PC-3 (cell line): ENCODE measurements around the gene ADAMTSL5. TPM values are rescaled to one million over a fixed set of nuclear protein-coding genes. Genes with fewer than 3 reads are reported as not detected.
A peak's percentile ranks its signal among the peaks of the same experiment; 100 is the strongest.

ENCODE experiments used
- ATAC-seq: fragments of 200-7000 bp; cut with Tn5 transposase; 2 replicates; pipeline ENCODE4 v1.9.1; 2020; ENCODE audit warnings: mild to moderate bottlenecking, moderate library complexity
- BruUV-seq: library from RNA; stranded (reverse); fragments of 400-500 nt; replicated peaks from 2 replicates; lab custom pipeline; 2021; lab: Mats Ljungman, UMichigan
- CTCF ChIA-PET: fragments of 300-600 bp; sonication (Branson Sonifier 250); formaldehyde crosslinking; loops from one replicate; lab custom pipeline; 2022; ENCODE audit warnings: antibody characterized with exemption; lab: Charles Lee
- POLR2A ChIA-PET: fragments of 300-600 bp; sonication (Branson Sonifier 250); formaldehyde crosslinking; loops from one replicate; lab custom pipeline; 2022; ENCODE audit warnings: antibody characterized with exemption; ENCODE audit not compliant: unreplicated experiment; lab: Charles Lee
- DNase-seq: peaks from one replicate; pipeline ENCODE4 v3.0.0-alpha.2; 2015
- H2AFZ ChIP-seq: fragments of 300-600 bp; sonication (generic); 2 replicates; pipeline ENCODE4 v1.6.0; 2016; ENCODE audit warnings: antibody characterized with exemption, low read length
- H3F3A ChIP-seq: fragments of 300-600 bp; sonication (generic); one replicate; pipeline ENCODE4 v1.6.0; 2017; ENCODE audit warnings: antibody characterized with exemption, low read length, control low read depth, mild to moderate bottlenecking; ENCODE audit not compliant: unreplicated experiment
- H3K27ac ChIP-seq: fragments of 300-600 bp; sonication (generic); 2 replicates; pipeline ENCODE4 v1.5.1; 2016; ENCODE audit warnings: mild to moderate bottlenecking, low read length
- H3K27me3 ChIP-seq: fragments of 300-600 bp; sonication (generic); 2 replicates; pipeline ENCODE4 v1.6.1; 2016; ENCODE audit warnings: low read length, mixed read lengths
- H3K36me3 ChIP-seq: fragments of 300-600 bp; sonication (generic); 2 replicates; pipeline ENCODE4 v1.6.1; 2016; ENCODE audit warnings: low read depth, mixed run types, low read length, mixed read lengths
- H3K4me1 ChIP-seq: fragments of 300-600 bp; sonication (generic); 2 replicates; pipeline ENCODE4 v1.5.1; 2016; ENCODE audit warnings: low read length; ENCODE audit not compliant: insufficient read depth
- H3K4me2 ChIP-seq: fragments of 300-600 bp; sonication (generic); 2 replicates; pipeline ENCODE4 v1.6.0; 2016; ENCODE audit warnings: low read length
- H3K4me3 ChIP-seq: fragments of 300-600 bp; sonication (generic); 2 replicates; pipeline ENCODE4 v1.5.1; 2016; ENCODE audit warnings: mild to moderate bottlenecking, low read length, mixed read lengths
- H3K79me2 ChIP-seq: fragments of 300-600 bp; sonication (generic); 2 replicates; pipeline ENCODE4 v1.6.1; 2017; ENCODE audit warnings: low read length, mixed read lengths
- H3K9ac ChIP-seq: fragments of 300-600 bp; sonication (generic); 2 replicates; pipeline ENCODE4 v1.6.0; 2016; ENCODE audit warnings: mild to moderate bottlenecking, low read length
- H3K9me2 ChIP-seq: fragments of 300-600 bp; sonication (generic); replicated peaks from 2 replicates; pipeline ENCODE4 v1.6.1; 2016; ENCODE audit warnings: mixed run types, low read length, mixed read lengths
- H3K9me3 ChIP-seq: fragments of 300-600 bp; sonication (generic); 2 replicates; pipeline ENCODE4 v1.6.1; 2016; ENCODE audit warnings: low read length, mixed read lengths
- H4K20me1 ChIP-seq: fragments of 300-600 bp; sonication (generic); 2 replicates; pipeline ENCODE4 v1.6.1; 2016; ENCODE audit warnings: low read length, mixed read lengths
- EZH2 ChIP-seq: fragments of 300-600 bp; sonication (generic); IDR thresholded peaks from one replicate; pipeline ENCODE4 v1.6.1; 2017; ENCODE audit warnings: antibody characterized with exemption, mild to moderate bottlenecking, low read length; ENCODE audit not compliant: unreplicated experiment
- EZH2phosphoT487 ChIP-seq: fragments of 300-600 bp; sonication (generic); IDR thresholded peaks from 2 replicates; pipeline ENCODE4 v1.6.1; 2018; ENCODE audit warnings: mild to moderate bottlenecking, antibody characterized with exemption, low read length, borderline replicate concordance
- intact Hi-C: fragments of 100-400 bp; cut with micrococcal nuclease; formaldehyde crosslinking; loops from 2 replicates; pipeline ENCODE4 v1.9.0; 2023
- total RNA-seq: library from RNA; depleted of rRNA; stranded (reverse); fragments of >200 nt; gene quantifications from 2 replicates; pipeline ENCODE4 v1.2.3, GENCODE V29; 2014
- TF ChIP-seq, protein P1 (sequence below): fragments of 300-600 bp; sonication (generic); conservative IDR thresholded peaks from 2 replicates; pipeline ENCODE4 v1.5.1; 2017; ENCODE audit warnings: antibody characterized with exemption, low read depth, mild to moderate bottlenecking, low read length

ADAMTSL5 gene
- total RNA-seq, 1 experiment from 2014 or later = 5.0 TPM

- H3K4me2 ChIP-seq = no peak overlapping the region
- H3K4me1 ChIP-seq = peaks cover 6% of the 10 kb centered on the region; the same call in 1 of the 2 replicates
- H3K9ac ChIP-seq = no peak overlapping the region
- H3K27me3 ChIP-seq = no peaks in the 10 kb centered on the region
- ChIA-PET CTCF (no interaction called here), POLR2A (no interaction called here)
- H3K4me3 ChIP-seq = no peak overlapping the region
- H3K79me2 ChIP-seq = no peaks in the 10 kb centered on the region
- no peak overlapping the region for H3K27ac ChIP-seq
- DNase-seq (no peak), ATAC-seq (no peak)
- TF ChIP-seq EZH2phosphoT487 = no peak
- TF ChIP-seq, protein P1, sequence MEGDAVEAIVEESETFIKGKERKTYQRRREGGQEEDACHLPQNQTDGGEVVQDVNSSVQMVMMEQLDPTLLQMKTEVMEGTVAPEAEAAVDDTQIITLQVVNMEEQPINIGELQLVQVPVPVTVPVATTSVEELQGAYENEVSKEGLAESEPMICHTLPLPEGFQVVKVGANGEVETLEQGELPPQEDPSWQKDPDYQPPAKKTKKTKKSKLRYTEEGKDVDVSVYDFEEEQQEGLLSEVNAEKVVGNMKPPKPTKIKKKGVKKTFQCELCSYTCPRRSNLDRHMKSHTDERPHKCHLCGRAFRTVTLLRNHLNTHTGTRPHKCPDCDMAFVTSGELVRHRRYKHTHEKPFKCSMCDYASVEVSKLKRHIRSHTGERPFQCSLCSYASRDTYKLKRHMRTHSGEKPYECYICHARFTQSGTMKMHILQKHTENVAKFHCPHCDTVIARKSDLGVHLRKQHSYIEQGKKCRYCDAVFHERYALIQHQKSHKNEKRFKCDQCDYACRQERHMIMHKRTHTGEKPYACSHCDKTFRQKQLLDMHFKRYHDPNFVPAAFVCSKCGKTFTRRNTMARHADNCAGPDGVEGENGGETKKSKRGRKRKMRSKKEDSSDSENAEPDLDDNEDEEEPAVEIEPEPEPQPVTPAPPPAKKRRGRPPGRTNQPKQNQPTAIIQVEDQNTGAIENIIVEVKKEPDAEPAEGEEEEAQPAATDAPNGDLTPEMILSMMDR = no peak
- BruUV-seq = TSS peak; percentile 7
- no peaks in the 10 kb centered on the region for H3K9me3 ChIP-seq
- no peaks in the 10 kb centered on the region for H4K20me1 ChIP-seq
- no peak overlapping the region for H2AFZ ChIP-seq
- intact Hi-C loops = no loop called here
- no peaks in the 10 kb centered on the region for H3F3A ChIP-seq
- no peaks in the 10 kb centered on the region for H3K9me2 ChIP-seq
- H3K36me3 ChIP-seq = no peaks in the 10 kb centered on the region
Measured at GRCh38 chr19:1459479-1459878, 53.3 kb downstream of the ADAMTSL5 start.

DNA sequence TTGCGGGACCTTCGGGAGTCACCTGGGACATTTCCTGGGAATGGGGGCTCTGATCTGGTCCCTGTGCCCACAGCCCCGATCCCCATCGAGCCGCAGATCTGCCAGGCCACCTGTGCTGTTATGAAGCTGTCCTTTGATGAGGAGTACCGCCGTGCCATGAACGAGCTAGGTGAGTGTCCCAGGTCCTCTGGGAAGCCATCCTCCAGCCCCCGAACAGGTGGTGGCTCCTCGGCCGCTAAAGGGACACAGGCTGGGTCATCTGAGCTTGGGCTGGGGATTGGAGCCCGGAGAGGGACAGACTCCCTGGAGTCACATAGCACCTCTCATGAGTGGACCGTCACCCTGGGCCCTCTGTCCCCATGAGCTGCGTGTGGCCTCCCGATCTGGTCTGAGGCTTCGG is 54.9 kb downstream of the ADAMTSL5 start:
- H3K27me3 ChIP-seq = no peaks in the 10 kb centered on the region
- H3K4me2 ChIP-seq = no peak overlapping the region
- H2AFZ ChIP-seq = no peak overlapping the region
- no peak overlapping the region for H3K27ac ChIP-seq
- TF ChIP-seq EZH2 (no peak), EZH2phosphoT487 (no peak)
- TF ChIP-seq, protein P1 = no peak
- no peaks in the 10 kb centered on the region for H3K9me3 ChIP-seq
- ChIA-PET POLR2A (no interaction called here), CTCF (interaction anchor here (0.6 kb wide), 1 partner anchor 59 kb away, joined by 3 read pairs; no protein-coding TSS in a partner anchor)
- H3K9ac ChIP-seq = no peak overlapping the region
- no peaks in the 10 kb centered on the region for H3K36me3 ChIP-seq
- BruUV-seq = no TSS peak
- no peaks in the 10 kb centered on the region for H3K79me2 ChIP-seq
- ATAC-seq (no peak), DNase-seq (no peak)
- H4K20me1 ChIP-seq = no peaks in the 10 kb centered on the region
- H3K9me2 ChIP-seq = no peaks in the 10 kb centered on the region
- H3K4me3 ChIP-seq = no peak overlapping the region
- no peaks in the 10 kb centered on the region for H3F3A ChIP-seq
- intact Hi-C loops = no loop called here
- peaks cover 10% of the 10 kb centered on the region; the same call in 1 of the 2 replicates for H3K4me1 ChIP-seq

- Histone ChIP-seq H3F3A (no peaks in the 10 kb centered on the region), H3K9me3 (no peaks in the 10 kb centered on the region), H4K20me1 (no peaks in the 10 kb centered on the region), H2AFZ (no peak overlapping the region), H3K36me3 (no peaks in the 10 kb centered on the region), H3K27me3 (peaks cover 5% of the 10 kb centered on the region), H3K79me2 (no peaks in the 10 kb centered on the region), H3K27ac (no peak overlapping the region), H3K9me2 (no peaks in the 10 kb centered on the region), H3K4me3 (no peak overlapping the region), H3K4me2 (no peak overlapping the region), H3K4me1 (peaks cover 10% of the 10 kb centered on the region; the same call in 1 of the 2 replicates), H3K9ac (no peak overlapping the region)
- BruUV-seq = no TSS peak
- TF ChIP-seq, protein P1 = no peak
- TF ChIP-seq EZH2phosphoT487 = no peak
- TF ChIP-seq EZH2 = no peak
- DNase-seq = no peak
- intact Hi-C loops = no loop called here
- ChIA-PET POLR2A (no interaction called here), CTCF (interaction anchor here (0.9 kb wide), 1 partner anchor 89 kb away, joined by 4 read pairs; no protein-coding TSS in a partner anchor)
- ATAC-seq = no peak
Measured at GRCh38 chr19:1457031-1457739, 55.6 kb downstream of the ADAMTSL5 start.
